ENCODE measurements around the gene SYT1.

DNA sequence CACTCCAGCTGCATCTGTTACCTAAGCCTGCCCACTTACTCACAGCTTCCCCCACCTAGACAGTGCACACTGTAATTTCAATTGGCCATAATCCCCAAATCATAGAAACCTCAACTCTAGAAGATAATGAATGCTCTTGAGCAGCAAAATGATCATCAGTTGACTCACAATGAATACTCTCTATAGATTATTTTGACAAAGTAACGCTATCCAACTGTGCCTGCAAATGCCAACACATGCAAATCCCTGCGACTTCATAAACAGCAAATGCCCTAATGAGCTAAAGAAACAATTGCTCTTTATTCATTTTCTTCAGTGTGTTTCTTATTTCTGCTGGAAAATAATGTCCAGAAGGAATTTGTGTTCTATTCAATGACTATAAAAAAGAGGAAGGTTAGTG lies 506.7 kb downstream of the SYT1 start:
- TF ChIP-seq, protein P1, sequence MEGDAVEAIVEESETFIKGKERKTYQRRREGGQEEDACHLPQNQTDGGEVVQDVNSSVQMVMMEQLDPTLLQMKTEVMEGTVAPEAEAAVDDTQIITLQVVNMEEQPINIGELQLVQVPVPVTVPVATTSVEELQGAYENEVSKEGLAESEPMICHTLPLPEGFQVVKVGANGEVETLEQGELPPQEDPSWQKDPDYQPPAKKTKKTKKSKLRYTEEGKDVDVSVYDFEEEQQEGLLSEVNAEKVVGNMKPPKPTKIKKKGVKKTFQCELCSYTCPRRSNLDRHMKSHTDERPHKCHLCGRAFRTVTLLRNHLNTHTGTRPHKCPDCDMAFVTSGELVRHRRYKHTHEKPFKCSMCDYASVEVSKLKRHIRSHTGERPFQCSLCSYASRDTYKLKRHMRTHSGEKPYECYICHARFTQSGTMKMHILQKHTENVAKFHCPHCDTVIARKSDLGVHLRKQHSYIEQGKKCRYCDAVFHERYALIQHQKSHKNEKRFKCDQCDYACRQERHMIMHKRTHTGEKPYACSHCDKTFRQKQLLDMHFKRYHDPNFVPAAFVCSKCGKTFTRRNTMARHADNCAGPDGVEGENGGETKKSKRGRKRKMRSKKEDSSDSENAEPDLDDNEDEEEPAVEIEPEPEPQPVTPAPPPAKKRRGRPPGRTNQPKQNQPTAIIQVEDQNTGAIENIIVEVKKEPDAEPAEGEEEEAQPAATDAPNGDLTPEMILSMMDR (IDR thresholded peaks at IDR 0.05), result no peak
- TF ChIP-seq POLR2A (IDR thresholded peaks at IDR 0.05), result no peak
